Erythroblast (primary cell): ENCODE measurements around the gene IPCEF1.

Experiments
- GATA1 ChIP-seq: IDR thresholded peaks from 2 replicates; pipeline ENCODE4 v1.6.1; 2011; ENCODE audit warnings: low read depth, mild to moderate bottlenecking, control low read depth, low read length, moderate library complexity
- POLR2A ChIP-seq: IDR thresholded peaks from 2 replicates; pipeline ENCODE4 v1.6.1; 2011; ENCODE audit warnings: mild to moderate bottlenecking, low read length

- TF ChIP-seq POLR2A (no peak), GATA1 (no peak)
Observed at GRCh38 chr6:154138793-154139192, 217.8 kb downstream of the IPCEF1 start.
